Stimulated activated CD4-positive, alpha-beta T cell treated with anti-CD3 and anti-CD28 coated beads, TNF-alpha, amount 100 ng/mL, for 4 hours (primary cell): Measurements from ENCODE around the gene CHST15.

Experiments
- DNase-seq, 3 experiments: peaks; one replicate each; pipeline ENCODE4 v3.0.0-alpha.2; 2020; ENCODE audit warnings: low read depth in 3 of 3

The CHST15 gene

GRCh38 chr10:124083047-124083739 is 10.2 kb downstream of the CHST15 start:
- DNase-seq = no peak

- no peak for DNase-seq
Observed at GRCh38 chr10:124082555-124082954, 10.8 kb downstream of the CHST15 start.

GRCh38 chr10:124081547-124082140 is 11.8 kb downstream of the CHST15 start:
- no peak for DNase-seq

DNA sequence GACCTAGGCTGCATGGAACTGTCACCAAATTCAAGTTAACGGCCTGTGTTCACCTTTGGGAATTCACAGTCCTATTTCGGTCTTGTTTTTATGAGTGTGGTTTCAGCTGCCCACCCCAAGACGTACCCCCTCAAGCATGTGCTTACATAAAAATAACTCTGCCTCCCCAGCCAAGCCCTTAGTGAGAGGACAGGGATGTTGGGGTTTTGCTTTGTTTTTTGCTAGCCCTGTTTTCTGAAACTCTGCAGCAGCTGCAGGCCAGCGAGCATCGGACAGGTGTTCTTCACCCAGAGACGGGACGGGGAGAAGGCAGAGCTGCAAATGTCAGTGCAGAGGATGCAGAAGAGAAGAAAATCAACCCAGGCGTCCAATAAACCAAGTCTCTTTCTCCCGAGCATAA is 13.5 kb downstream of the CHST15 start:
- no peak for DNase-seq

GRCh38 chr10:124078714-124079113 is 14.7 kb downstream of the CHST15 start:
- no peak for DNase-seq

- DNase-seq = no peak
Observed at GRCh38 chr10:124078028-124078427, 15.4 kb downstream of the CHST15 start.

DNA sequence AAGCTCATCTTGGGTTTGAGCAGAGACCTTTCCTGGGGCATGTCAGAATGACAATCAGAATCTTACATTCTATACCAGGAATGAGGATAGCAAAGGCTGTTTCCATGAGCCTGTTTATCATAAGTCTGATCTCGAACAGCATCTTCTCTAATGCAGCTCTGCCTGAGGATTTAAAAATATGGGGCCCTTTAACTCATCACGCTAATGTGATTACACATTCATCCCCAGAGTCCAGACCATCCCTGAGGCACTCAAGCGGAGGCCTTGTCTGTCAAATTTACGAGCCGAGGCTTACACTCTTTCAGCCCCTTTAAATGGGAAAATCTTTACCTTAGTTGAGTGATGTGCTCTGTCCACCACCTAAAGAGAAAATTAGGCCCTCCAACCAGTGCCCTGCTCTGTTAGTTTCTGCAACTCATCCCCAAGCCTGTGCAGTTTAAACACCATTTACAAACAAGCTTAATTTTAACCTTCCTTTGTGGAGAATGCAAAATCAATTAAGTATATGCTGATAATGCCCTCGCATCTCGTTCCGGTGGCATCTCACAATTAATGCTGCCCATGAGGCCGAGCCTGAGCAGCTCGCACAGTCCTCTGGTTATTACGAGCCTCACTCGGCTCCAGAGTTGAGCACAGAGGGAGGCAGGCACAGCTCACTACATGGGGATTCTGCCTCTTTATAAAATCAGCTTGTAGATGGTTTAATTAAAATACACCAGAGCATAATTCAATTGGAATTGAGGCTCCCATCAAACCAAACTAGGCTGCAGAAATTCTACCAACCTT is 16.0 kb downstream of the CHST15 start:
- DNase-seq = no peak

GRCh38 chr10:124076148-124076733 is 17.2 kb downstream of the CHST15 start:
- DNase-seq = no peak

- DNase-seq = no peak
Observed at GRCh38 chr10:124075231-124075955, 18.0 kb downstream of the CHST15 start.

DNA sequence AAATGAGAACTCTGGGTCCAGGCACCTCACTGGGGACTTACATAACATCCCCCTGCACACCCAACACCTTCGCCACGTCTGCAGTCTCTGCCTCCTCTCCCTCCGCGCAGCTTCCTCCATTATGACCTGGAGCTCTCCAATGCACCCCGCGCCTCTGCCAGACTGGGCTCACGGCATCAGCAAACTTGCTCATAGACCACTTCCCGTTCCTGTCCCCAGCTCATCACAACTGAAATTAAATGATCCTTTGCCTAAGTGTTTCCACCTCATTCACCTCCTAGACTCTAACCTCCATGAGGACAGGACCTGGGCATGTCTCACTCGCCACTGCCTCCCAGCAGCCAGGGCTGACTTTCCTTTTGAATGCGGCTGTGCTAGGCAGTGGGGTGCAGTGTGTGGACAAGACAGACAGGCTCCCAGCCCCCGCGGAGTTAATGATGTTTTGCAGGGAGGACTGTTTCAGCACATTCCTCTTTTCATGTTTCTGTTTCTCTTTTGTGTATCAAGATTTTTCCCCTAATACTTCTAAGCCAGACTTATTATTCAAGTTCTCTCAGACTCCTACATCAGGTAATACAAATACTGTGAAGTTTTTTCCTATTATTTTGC is 18.8 kb downstream of the CHST15 start:
- DNase-seq = no peak

DNA sequence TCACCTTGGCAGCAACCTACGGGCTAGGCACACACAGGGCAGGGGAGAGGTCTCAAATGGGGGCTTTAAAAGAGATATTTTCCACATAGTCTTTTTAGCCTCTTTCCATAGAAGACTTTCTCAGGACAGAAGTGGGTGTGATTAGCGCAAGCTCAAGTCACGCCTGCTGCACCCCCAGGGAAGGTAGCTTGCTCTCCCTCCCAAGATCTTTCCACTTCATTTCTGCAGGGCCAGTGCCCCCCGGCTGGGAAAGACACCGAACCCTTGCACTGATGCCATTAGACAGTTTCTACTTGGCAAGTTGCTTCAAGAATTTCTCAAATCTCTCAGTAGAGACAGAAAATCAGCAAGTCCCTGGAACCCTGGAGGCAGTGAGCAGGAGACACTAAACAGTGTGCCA is 19.4 kb downstream of the CHST15 start:
- no peak for DNase-seq

DNA sequence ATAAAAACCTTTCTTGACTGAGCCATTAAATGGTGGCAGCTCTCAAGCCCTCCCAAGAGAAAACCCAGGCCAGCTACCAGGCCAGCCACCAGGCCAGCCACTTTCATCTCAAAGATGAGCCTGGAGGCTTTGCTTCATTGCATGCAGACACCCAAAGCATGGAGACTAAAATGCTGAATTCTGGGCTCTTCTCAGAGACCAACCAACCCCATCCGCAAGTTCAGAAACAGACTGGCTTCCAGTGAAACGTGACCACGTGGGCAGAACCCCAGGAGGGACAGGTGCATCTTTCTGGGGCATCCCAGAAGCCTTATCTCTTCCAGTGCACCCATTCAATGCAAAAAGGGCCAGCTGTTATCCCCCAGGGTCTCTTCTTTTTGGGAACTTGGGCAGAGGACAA is 20.9 kb downstream of the CHST15 start:
- DNase-seq = no peak

DNA sequence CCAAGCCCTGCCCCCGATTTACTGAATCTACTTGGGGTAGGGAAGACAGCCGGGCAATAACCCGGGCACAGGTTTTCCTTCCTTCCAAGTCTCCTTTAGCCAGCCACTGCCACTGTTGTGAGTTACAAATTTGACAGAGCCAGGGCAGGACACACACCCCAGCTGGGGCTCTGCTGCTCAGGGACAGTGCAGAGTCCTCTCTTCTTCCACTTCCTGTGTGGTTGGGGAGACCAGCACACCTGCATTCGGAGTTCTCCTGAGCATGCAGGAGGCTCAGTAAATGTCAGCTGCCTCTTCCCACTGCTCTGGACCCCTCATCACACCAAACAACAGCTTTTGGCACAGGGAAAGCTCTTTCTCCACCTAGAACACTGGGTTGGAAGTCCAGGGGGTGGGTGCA is 21.3 kb downstream of the CHST15 start:
- no peak for DNase-seq

DNA sequence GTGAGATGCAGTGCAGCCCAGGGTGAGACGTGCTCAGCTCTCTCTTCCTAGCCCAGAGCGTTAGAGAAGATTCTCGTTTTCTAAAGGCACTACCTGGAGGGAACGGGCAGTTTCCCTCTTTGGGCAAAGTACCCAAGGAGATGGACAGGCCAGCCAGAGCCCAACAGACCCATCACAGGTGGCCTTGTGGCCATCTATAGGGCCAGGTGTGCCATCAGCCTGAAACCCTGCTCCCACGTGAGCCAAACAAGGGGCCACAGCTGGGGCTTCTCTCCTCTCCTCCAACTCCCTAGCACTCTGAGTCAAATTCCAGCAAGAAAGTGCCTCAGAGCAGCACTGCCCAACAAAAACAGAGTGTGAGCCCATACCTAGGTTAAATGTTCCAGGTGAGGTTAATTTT is 22.3 kb downstream of the CHST15 start:
- no peak for DNase-seq

DNA sequence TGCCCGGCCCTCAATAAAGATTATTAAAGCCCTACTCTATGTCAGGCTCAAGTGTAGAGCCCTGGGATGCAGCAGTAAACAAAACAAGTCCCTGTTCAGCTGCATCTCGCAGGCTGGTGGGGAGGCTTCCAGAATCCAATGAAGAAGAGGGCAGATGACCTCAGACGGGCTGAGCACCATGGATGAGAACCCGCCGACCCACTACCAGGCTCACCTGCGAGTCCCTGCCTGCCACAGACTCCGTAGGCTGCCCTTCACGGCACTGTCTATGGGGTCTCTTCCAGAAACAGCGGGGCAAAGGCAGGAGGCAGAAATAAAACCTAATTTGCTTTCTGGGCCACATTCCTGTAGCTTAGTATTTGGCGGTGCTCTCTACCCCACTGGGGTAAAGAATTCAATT is 22.7 kb downstream of the CHST15 start:
- no peak for DNase-seq

DNA sequence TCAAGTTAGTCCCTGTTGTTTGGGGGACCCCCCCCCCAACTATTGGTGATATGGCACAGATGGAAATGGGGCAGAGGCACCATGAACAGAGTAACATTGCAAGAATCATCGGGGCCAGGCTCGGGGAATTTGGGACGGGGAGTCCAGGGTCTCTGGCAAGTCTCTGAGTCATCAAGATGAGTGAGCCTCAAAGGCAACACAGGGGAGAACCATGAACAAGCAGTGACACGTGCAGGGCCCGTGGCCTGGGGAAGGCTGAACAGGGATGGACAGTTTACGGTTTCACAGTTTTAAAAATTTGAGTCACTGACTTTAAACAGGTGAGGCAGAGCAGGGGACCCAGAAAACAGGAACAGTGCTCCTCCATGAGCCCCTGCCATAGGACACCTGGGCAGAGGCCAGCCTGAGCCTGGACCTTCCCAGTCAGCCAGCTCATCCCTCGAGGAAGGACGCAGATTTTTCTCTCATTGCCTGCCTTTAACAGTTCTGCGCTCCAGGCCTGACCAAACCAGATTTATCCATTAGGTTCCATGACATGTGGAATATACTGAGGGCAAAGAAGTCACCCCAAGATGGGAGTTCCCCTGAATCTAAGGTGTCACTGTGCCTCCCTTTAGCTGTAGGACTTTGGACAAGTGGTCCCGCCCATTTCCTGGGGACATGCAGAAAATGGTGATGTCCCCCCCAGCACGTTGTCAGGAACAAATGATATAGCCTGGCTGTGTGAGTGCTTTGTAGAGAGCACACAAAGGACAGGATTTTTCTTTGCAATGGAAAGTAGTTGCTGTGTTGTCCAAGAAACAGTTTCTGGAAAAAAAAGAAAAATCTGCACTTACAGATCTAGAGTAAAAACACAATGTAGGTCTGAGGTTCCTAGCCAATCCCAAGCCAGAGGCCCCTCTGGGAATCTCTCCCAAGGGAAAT is 23.8 kb downstream of the CHST15 start:
- no peak for DNase-seq

GRCh38 chr10:124068929-124069328 is 24.5 kb downstream of the CHST15 start:
- DNase-seq = no peak

DNA sequence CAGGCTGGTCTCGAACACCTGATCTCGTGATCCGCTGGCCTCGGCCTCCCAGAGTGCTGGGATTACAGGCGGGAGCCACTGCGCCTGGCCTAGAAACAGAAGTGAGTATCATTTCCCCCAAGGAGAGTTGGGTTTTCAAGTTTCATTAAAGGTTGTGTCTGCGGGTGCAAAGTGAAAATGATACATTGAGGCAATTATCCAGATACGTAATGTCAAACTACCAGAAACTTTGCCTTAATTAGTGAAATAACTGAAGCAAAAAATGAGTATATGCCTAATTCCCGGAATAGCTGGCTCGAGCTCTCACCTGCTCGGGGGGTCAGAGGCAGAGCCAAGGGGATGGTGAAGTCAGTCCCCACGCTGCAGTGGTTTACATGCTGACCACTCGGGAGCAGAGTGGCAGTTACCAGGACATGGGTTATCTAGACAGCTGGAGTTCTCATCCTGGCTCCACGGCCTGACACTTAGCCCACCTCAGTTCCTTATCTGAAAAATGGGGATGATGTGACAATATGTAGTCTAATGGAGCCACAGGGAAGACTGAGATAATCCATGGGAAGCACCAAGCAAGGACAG is 25.5 kb downstream of the CHST15 start:
- no peak for DNase-seq

- no peak for DNase-seq
Observed at GRCh38 chr10:124066781-124067714, 26.4 kb downstream of the CHST15 start.
